HepG2 (cell line): ENCODE results near the gene PLPP3. TPM values are rescaled to one million over a fixed set of nuclear protein-coding genes. Genes with fewer than 3 reads are reported as not detected.

Experiments used
- GATAD2A ChIP-seq: IDR thresholded peaks from 2 replicates; pipeline ENCODE4 v1.6.1; 2016
- HOXA3 ChIP-seq: sonication (generic); formaldehyde crosslinking; IDR thresholded peaks from 2 replicates; pipeline ENCODE4 v1.5.0; 2020; ENCODE audit warnings: missing genetic modification reagents
- MATR3 ChIP-seq: sonication (generic); formaldehyde crosslinking; IDR thresholded peaks from 2 replicates; pipeline ENCODE4 v1.4.0; 2020; ENCODE audit warnings: missing genetic modification reagents
- MED1 ChIP-seq: sonication (generic); formaldehyde crosslinking; IDR thresholded peaks from 2 replicates; pipeline ENCODE4 v1.4.0; 2020; ENCODE audit warnings: missing genetic modification reagents
- MYNN ChIP-seq: sonication (generic); formaldehyde crosslinking; IDR thresholded peaks from 2 replicates; pipeline ENCODE4 v1.4.0; 2020; ENCODE audit warnings: mild to moderate bottlenecking, low read depth, missing genetic modification reagents
- SOX6 ChIP-seq, 2 experiments: fragments of 450-650 bp in 1 of 2; sonication (generic) in 1 of 2; formaldehyde crosslinking in 1 of 2; IDR thresholded peaks; 2 replicates each; pipeline versions ENCODE4 v1.4.0 to v1.6.1; 2017 to 2020; ENCODE audit warnings: antibody characterized with exemption in 1 of 2, mild to moderate bottlenecking in 1 of 2, missing genetic modification reagents in 1 of 2
- TEAD3 ChIP-seq: optimal IDR thresholded peaks from 2 replicates; pipeline ENCODE3; 2016; ENCODE audit warnings: borderline replicate concordance
- ZBTB7B ChIP-seq: sonication (generic); formaldehyde crosslinking; IDR thresholded peaks from 2 replicates; pipeline ENCODE4 v1.4.0; 2020; ENCODE audit warnings: missing genetic modification reagents
- ZFX ChIP-seq: sonication (generic); formaldehyde crosslinking; IDR thresholded peaks from 2 replicates; pipeline ENCODE4 v1.4.0; 2020; ENCODE audit warnings: mild to moderate bottlenecking, low read depth, missing genetic modification reagents, moderate library complexity
- ZFY ChIP-seq: sonication (generic); formaldehyde crosslinking; IDR thresholded peaks from 2 replicates; pipeline ENCODE4 v1.4.0; 2020; ENCODE audit warnings: missing genetic modification reagents
- ZNF766 ChIP-seq: sonication (generic); formaldehyde crosslinking; IDR thresholded peaks from 2 replicates; pipeline ENCODE4 v1.5.0; 2020; ENCODE audit warnings: missing genetic modification reagents, borderline replicate concordance
- ZNF775 ChIP-seq: sonication (generic); formaldehyde crosslinking; IDR thresholded peaks from 2 replicates; pipeline ENCODE4 v1.4.0; 2020; ENCODE audit warnings: missing genetic modification reagents, mild to moderate bottlenecking, moderate library complexity, borderline replicate concordance
- ZNF83 ChIP-seq: sonication (generic); formaldehyde crosslinking; IDR thresholded peaks from 2 replicates; pipeline ENCODE4 v1.4.0; 2020; ENCODE audit warnings: missing genetic modification reagents, mild to moderate bottlenecking, borderline replicate concordance
- ZSCAN21 ChIP-seq: sonication (generic); formaldehyde crosslinking; IDR thresholded peaks from 2 replicates; pipeline ENCODE4 v1.8.0; 2022; ENCODE audit warnings: mild to moderate bottlenecking, missing genetic modification reagents, moderate library complexity, borderline replicate concordance
- polyA plus RNA-seq, 8 experiments: library from polyadenylated mRNA; depleted of rRNA in 3 of 8; stranded (reverse) in 7 of 8; unstranded in 1 of 8; fragments of >200 nt; fragmentation: Illumina TruSeq in 4 of 8; extraction: Trizol in 4 of 8; gene quantifications; 2 replicates each; pipeline versions ENCODE4 v1.2.1 to v1.2.3, GENCODE V29; 2011 to 2016; ENCODE audit warnings: low read depth in 4 of 8, missing spikeins in 1 of 8, mixed read lengths in 1 of 8; ENCODE audit not compliant: insufficient read depth in 1 of 8
- total RNA-seq, 5 experiments: library from RNA; depleted of rRNA; stranded (reverse); fragments of >200 nt; fragmentation: Illumina TruSeq; extraction: Trizol; gene quantifications; 2 replicates each; pipeline ENCODE4 v1.2.3, GENCODE V29; 2016; ENCODE audit warnings: low read depth in 1 of 5
- TF ChIP-seq, protein P1 (sequence below): IDR thresholded peaks from 2 replicates; pipeline ENCODE4 v1.6.1; 2016; ENCODE audit warnings: low read depth
- TF ChIP-seq, protein P2 (sequence below): IDR thresholded peaks from 2 replicates; pipeline ENCODE4 v1.6.1; 2016; ENCODE audit warnings: missing genetic modification reagents, missing compliant biosample characterization
- TF ChIP-seq, protein P3 (sequence below): sonication (generic); formaldehyde crosslinking; conservative IDR thresholded peaks from 2 replicates; pipeline ENCODE4 v1.4.0; 2020; ENCODE audit warnings: missing genetic modification reagents
- TF ChIP-seq, protein P4 (sequence below): sonication (generic); formaldehyde crosslinking; conservative IDR thresholded peaks from 2 replicates; pipeline ENCODE4 v1.4.0; 2020; ENCODE audit warnings: mild to moderate bottlenecking, missing genetic modification reagents, moderate library complexity
- TF ChIP-seq, protein P5 (sequence below): sonication (generic); IDR thresholded peaks from 2 replicates; pipeline ENCODE4 v1.6.1; 2016; ENCODE audit warnings: low read depth, borderline replicate concordance
- TF ChIP-seq, protein P6 (sequence below): sonication (generic); formaldehyde crosslinking; IDR thresholded peaks from 2 replicates; pipeline ENCODE4 v1.5.0; 2020; ENCODE audit warnings: missing genetic modification reagents

PLPP3 gene
- total and polyA plus RNA-seq, 2 of the 13 experiments (the other 11 are each of a cell fraction or from before 2014, with no cell fraction given): 49.7 to 65.8 TPM

DNA sequence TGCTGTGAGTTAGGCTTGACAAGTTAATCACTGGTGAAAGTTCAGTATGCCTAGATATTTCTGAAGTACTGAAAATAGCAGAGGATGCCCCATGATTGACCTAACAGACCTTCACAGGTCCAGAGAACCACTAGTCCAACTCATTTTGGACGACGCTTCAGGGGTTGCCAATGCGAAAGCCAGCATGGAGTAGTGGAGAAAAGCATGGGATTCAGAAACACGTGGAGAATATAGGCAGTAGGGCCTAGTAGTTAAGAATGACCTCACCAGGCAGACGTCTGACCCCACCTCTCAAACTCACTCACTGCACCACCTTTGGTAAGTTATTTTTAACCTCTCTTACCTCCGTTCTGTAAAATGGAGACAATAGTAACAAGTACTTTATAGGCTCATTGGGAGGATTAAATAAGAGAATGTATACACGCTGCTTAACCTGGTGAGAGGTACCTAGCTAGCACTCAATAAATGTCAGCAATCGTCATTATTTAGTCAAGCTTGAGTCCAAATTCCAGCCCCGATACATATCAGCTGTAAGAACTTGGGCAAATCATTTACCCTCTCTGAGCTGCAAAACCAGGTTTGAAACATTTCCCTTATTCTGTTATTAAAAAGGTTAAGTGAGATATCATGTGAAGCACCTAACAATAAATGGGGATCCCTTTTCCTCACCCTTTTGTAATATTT lies 13.2 kb downstream of the PLPP3 start (continued):
- TF ChIP-seq, protein P1, sequence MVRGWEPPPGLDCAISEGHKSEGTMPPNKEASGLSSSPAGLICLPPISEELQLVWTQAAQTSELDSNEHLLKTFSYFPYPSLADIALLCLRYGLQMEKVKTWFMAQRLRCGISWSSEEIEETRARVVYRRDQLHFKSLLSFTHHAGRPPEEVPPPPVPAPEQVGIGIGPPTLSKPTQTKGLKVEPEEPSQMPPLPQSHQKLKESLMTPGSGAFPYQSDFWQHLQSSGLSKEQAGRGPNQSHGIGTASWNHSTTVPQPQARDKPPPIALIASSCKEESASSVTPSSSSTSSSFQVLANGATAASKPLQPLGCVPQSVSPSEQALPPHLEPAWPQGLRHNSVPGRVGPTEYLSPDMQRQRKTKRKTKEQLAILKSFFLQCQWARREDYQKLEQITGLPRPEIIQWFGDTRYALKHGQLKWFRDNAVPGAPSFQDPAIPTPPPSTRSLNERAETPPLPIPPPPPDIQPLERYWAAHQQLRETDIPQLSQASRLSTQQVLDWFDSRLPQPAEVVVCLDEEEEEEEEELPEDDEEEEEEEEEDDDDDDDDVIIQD (CRISPR knock-in tag): peak; percentile 5; the same call in 1 of the 2 replicates
- TF ChIP-seq GATAD2A (CRISPR knock-in tag) (peak; percentile 66), HOXA3 (CRISPR knock-in tag) (peak; percentile 71), MED1 (CRISPR knock-in tag) (peak; percentile 62; the same call in 1 of the 2 replicates), MATR3 (no peak), SOX6 (IDR thresholded peaks at IDR 0.05) (no peak), SOX6 (CRISPR knock-in tag; IDR thresholded peaks at IDR 0.05) (peak; percentile 43), MYNN (CRISPR knock-in tag) (no peak), ZFY (CRISPR knock-in tag) (peak; percentile 61), ZNF766 (no peak), ZFX (peak; percentile 68), ZNF775 (no peak), ZSCAN21 (CRISPR knock-in tag) (peak; percentile 75; the same call in 1 of the 2 replicates), TEAD3 (CRISPR knock-in tag) (peak; percentile 92), ZNF83 (CRISPR knock-in tag) (no peak), ZBTB7B (CRISPR knock-in tag) (peak; percentile 59; the same call in 1 of the 2 replicates)
- TF ChIP-seq, protein P2, sequence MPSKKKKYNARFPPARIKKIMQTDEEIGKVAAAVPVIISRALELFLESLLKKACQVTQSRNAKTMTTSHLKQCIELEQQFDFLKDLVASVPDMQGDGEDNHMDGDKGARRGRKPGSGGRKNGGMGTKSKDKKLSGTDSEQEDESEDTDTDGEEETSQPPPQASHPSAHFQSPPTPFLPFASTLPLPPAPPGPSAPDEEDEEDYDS (CRISPR knock-in tag): 0 out of 2 replicates have a peak, but pooled peaks have one; percentile 27
- TF ChIP-seq, protein P3, sequence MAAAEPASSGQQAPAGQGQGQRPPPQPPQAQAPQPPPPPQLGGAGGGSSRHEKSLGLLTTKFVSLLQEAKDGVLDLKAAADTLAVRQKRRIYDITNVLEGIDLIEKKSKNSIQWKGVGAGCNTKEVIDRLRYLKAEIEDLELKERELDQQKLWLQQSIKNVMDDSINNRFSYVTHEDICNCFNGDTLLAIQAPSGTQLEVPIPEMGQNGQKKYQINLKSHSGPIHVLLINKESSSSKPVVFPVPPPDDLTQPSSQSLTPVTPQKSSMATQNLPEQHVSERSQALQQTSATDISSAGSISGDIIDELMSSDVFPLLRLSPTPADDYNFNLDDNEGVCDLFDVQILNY (CRISPR knock-in tag): no peak
- TF ChIP-seq, protein P4, sequence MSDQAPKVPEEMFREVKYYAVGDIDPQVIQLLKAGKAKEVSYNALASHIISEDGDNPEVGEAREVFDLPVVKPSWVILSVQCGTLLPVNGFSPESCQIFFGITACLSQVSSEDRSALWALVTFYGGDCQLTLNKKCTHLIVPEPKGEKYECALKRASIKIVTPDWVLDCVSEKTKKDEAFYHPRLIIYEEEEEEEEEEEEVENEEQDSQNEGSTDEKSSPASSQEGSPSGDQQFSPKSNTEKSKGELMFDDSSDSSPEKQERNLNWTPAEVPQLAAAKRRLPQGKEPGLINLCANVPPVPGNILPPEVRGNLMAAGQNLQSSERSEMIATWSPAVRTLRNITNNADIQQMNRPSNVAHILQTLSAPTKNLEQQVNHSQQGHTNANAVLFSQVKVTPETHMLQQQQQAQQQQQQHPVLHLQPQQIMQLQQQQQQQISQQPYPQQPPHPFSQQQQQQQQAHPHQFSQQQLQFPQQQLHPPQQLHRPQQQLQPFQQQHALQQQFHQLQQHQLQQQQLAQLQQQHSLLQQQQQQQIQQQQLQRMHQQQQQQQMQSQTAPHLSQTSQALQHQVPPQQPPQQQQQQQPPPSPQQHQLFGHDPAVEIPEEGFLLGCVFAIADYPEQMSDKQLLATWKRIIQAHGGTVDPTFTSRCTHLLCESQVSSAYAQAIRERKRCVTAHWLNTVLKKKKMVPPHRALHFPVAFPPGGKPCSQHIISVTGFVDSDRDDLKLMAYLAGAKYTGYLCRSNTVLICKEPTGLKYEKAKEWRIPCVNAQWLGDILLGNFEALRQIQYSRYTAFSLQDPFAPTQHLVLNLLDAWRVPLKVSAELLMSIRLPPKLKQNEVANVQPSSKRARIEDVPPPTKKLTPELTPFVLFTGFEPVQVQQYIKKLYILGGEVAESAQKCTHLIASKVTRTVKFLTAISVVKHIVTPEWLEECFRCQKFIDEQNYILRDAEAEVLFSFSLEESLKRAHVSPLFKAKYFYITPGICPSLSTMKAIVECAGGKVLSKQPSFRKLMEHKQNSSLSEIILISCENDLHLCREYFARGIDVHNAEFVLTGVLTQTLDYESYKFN (CRISPR knock-in tag): peak; percentile 90
- TF ChIP-seq, protein P5, sequence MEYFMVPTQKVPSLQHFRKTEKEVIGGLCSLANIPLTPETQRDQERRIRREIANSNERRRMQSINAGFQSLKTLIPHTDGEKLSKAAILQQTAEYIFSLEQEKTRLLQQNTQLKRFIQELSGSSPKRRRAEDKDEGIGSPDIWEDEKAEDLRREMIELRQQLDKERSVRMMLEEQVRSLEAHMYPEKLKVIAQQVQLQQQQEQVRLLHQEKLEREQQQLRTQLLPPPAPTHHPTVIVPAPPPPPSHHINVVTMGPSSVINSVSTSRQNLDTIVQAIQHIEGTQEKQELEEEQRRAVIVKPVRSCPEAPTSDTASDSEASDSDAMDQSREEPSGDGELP: peak; percentile 95
- TF ChIP-seq, protein P6, sequence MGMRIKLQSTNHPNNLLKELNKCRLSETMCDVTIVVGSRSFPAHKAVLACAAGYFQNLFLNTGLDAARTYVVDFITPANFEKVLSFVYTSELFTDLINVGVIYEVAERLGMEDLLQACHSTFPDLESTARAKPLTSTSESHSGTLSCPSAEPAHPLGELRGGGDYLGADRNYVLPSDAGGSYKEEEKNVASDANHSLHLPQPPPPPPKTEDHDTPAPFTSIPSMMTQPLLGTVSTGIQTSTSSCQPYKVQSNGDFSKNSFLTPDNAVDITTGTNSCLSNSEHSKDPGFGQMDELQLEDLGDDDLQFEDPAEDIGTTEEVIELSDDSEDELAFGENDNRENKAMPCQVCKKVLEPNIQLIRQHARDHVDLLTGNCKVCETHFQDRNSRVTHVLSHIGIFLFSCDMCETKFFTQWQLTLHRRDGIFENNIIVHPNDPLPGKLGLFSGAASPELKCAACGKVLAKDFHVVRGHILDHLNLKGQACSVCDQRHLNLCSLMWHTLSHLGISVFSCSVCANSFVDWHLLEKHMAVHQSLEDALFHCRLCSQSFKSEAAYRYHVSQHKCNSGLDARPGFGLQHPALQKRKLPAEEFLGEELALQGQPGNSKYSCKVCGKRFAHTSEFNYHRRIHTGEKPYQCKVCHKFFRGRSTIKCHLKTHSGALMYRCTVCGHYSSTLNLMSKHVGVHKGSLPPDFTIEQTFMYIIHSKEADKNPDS (CRISPR knock-in tag): no peak
